IMR-90 (cell line): Measurements from ENCODE around the gene THOC6. TPM values are rescaled to one million over a fixed set of nuclear protein-coding genes. Genes with fewer than 3 reads are reported as not detected.

Experiments used
- BHLHE40 ChIP-seq: fragments of 150-350 bp; IDR thresholded peaks from 2 replicates; pipeline ENCODE4 v1.6.1; 2016; ENCODE audit warnings: mild to moderate bottlenecking, low read depth, low read length
- FOS ChIP-seq: fragments of 150-350 bp; IDR thresholded peaks from 2 replicates; pipeline ENCODE4 v1.6.1; 2016; ENCODE audit warnings: low read depth, low read length
- USF2 ChIP-seq: fragments of 150-350 bp; IDR thresholded peaks from 2 replicates; pipeline ENCODE4 v1.6.1; 2017; ENCODE audit warnings: mild to moderate bottlenecking, antibody characterized with exemption, low read length, low read depth
- polyA plus RNA-seq, 3 experiments: library from polyadenylated mRNA; depleted of rRNA; stranded (reverse); fragments of >200 nt; gene quantifications; 2 replicates each; pipeline ENCODE4 v1.2.3, GENCODE V29; 2012; ENCODE audit warnings: low replicate concordance in 1 of 3
- total RNA-seq: library from RNA; depleted of rRNA; stranded (reverse); fragments of >200 nt; gene quantifications from 2 replicates; pipeline ENCODE4 v1.2.3, GENCODE V29; 2012

The THOC6 gene
- total and polyA plus RNA-seq, 2 of the 4 experiments (the other 2 are of a cell fraction) = 16.8 to 23.1 TPM

GRCh38 chr16:3059041-3059722 is 35.3 kb downstream of the THOC6 start (continued):
- TF ChIP-seq USF2 (no peak), BHLHE40 (no peak), FOS (no peak)
